Lower lobe of right lung (tissue), 2 donors: ENCODE measurements around the gene TBK1. TPM values are rescaled to one million over a fixed set of nuclear protein-coding genes. Genes with fewer than 3 reads are reported as not detected.

Source experiments
- ATAC-seq, 2 donors: fragments of 200-7000 bp; cut with Tn5 transposase; one replicate each; pipeline ENCODE4 v1.9.1; 2020 to 2022; ENCODE audit warnings: mild to moderate bottlenecking in 2 of 2, moderate library complexity in 2 of 2
- DNase-seq: peaks from one replicate; pipeline ENCODE4 v3.0.0-alpha.2; 2020
- H3K27ac ChIP-seq: fragments of 200-600 bp; one replicate; pipeline ENCODE4 v1.8.0; 2022
- H3K27me3 ChIP-seq: fragments of 200-600 bp; one replicate; pipeline ENCODE4 v1.8.0; 2022; ENCODE audit warnings: low read depth
- H3K36me3 ChIP-seq: fragments of 200-600 bp; one replicate; pipeline ENCODE4 v1.8.0; 2022; ENCODE audit warnings: mild to moderate bottlenecking
- H3K4me1 ChIP-seq: fragments of 200-600 bp; one replicate; pipeline ENCODE4 v1.8.0; 2022
- H3K4me3 ChIP-seq: fragments of 200-600 bp; one replicate; pipeline ENCODE4 v1.8.0; 2022; ENCODE audit warnings: mild to moderate bottlenecking
- H3K9me3 ChIP-seq: fragments of 200-600 bp; one replicate; pipeline ENCODE4 v1.8.0; 2022
- CTCF ChIP-seq: fragments of 200-600 bp; IDR thresholded peaks from one replicate; pipeline ENCODE4 v1.8.0; 2022; ENCODE audit warnings: antibody characterized with exemption, mild to moderate bottlenecking
- intact Hi-C: fragments of 100-400 bp; cut with DNase I; formaldehyde crosslinking; loops from one replicate; pipeline ENCODE4 v1.11.0; 2022
- total RNA-seq: library from RNA; stranded (reverse); fragmentation: NEBNext Ultra II Directional; extraction: Animal tissue kit (Norgen Biotek cat#: 25700); gene quantifications from one replicate; pipeline ENCODE4 v1.2.1, GENCODE V29; 2021
- donor health status: DM: no; HTN: yes; CAD: no; lungs with severe emphysema.

TBK1 gene
- total RNA-seq, 1 donor from 2014 or later, result 25.0 TPM

- ATAC-seq (no peak), DNase-seq (no peak)
- H3K4me1 ChIP-seq, result peaks cover 14% of the 10 kb centered on the region
- intact Hi-C loops, result no loop called here
- no peak for TF ChIP-seq CTCF
- no peaks in the 10 kb centered on the region for H3K27me3 ChIP-seq
- H3K9me3 ChIP-seq, result no peaks in the 10 kb centered on the region
- no peak overlapping the region for H3K27ac ChIP-seq
- no peak overlapping the region for H3K4me3 ChIP-seq
- peaks cover 27% of the 10 kb centered on the region for H3K36me3 ChIP-seq
These were observed 44.3 kb upstream of the TBK1 start for GRCh38 chr12:64407342-64408223.

GRCh38 chr12:64411427-64411826 lies 40.5 kb upstream of the TBK1 start:
- Histone ChIP-seq H3K4me1 (no peaks in the 10 kb centered on the region), H3K9me3 (no peaks in the 10 kb centered on the region), H3K4me3 (no peak overlapping the region), H3K27ac (no peak overlapping the region), H3K27me3 (no peaks in the 10 kb centered on the region), H3K36me3 (peaks cover 64% of the 10 kb centered on the region)
- no peak for TF ChIP-seq CTCF
- ATAC-seq (no peak), DNase-seq (no peak)
- intact Hi-C loops, result no loop called here

DNA sequence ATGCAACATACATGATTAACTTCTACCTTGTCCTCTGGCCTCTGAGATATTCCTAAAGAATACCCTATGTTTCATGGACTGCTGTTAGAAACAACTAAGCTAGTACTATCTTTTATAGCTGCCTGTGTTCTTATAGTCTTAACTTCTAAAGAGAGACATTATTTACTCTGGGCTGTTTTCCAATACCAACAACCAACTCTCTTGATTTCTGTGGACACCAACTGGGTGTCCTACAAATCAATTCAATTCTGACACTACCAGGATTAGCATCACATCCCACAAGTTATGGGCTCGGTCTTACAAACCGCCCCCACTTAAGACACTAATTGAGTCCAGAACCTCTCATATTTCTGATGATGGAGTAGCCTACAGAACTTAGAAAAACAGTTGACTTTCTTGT lies 39.5 kb upstream of the TBK1 start:
- peaks cover 75% of the 10 kb centered on the region for H3K36me3 ChIP-seq
- DNase-seq (no peak), ATAC-seq (no peak)
- no peak overlapping the region for H3K27ac ChIP-seq
- no peaks in the 10 kb centered on the region for H3K27me3 ChIP-seq
- H3K4me1 ChIP-seq, result no peaks in the 10 kb centered on the region
- no peaks in the 10 kb centered on the region for H3K9me3 ChIP-seq
- no peak overlapping the region for H3K4me3 ChIP-seq
- no peak for TF ChIP-seq CTCF
- intact Hi-C loops, result no loop called here

GRCh38 chr12:64413884-64414283 lies 38.0 kb upstream of the TBK1 start:
- DNase-seq, result no peak
- ATAC-seq, result no peak
- no peak for TF ChIP-seq CTCF
- intact Hi-C loops, result no loop called here
- Histone ChIP-seq H3K27ac (no peak overlapping the region), H3K4me3 (no peak overlapping the region), H3K4me1 (no peaks in the 10 kb centered on the region), H3K36me3 (peaks cover 89% of the 10 kb centered on the region), H3K27me3 (no peaks in the 10 kb centered on the region), H3K9me3 (no peaks in the 10 kb centered on the region)

DNA sequence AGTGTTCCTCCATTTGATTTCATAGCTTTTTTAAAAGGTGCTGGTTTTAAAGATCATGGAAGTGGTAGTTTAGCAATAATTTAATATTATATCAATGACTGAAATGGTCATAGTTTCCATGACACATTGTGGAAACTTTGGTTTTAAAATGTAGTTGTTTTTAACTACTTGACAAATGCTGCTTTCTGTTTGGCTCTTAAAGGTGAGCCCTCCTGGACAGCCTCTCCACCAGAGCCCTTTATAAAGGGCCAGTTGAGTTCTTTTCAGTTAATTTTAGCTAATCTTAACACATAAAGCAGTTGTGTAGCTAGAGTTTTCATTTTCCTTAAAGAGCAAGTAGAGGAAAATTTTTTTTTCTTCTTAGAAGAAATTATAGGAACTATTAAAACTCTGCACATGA lies 33.7 kb upstream of the TBK1 start:
- ATAC-seq (no peak), DNase-seq (no peak)
- Histone ChIP-seq H3K36me3 (peaks cover 99% of the 10 kb centered on the region), H3K9me3 (no peaks in the 10 kb centered on the region), H3K4me1 (no peaks in the 10 kb centered on the region), H3K4me3 (no peak overlapping the region), H3K27ac (no peak overlapping the region), H3K27me3 (no peaks in the 10 kb centered on the region)
- intact Hi-C loops, result no loop called here
- TF ChIP-seq CTCF, result no peak
